G401 (cell line): ENCODE data around the gene NUDT22. TPM values are rescaled to one million over a fixed set of nuclear protein-coding genes. Genes with fewer than 3 reads are reported as not detected.

Experiments
- DNase-seq: peaks from one replicate; pipeline ENCODE4 v3.0.0-alpha.2; 2015; ENCODE audit warnings: low spot score
- in situ Hi-C: cut with HindIII; loops from 2 replicates; pipeline ENCODE4 v1.10.0; 2016; ENCODE audit warnings: low sequenced_read_pairs, mixed read lengths
- total RNA-seq: library from RNA; depleted of rRNA; stranded (reverse); fragments of >200 nt; shearing (Covaris generic); gene quantifications from 2 replicates; pipeline ENCODE4 v1.2.3, GENCODE V29; 2014; rRNA removed

NUDT22 gene
- total RNA-seq, result 33.3 and 34.2 TPM in 2 replicates

- in situ Hi-C loops, result no loop called here
- DNase-seq, result peak; percentile 85
These were observed at the start of gene NUDT22, which contains the start of gene TRPT1 for GRCh38 chr11:64225608-64226506. NUDT22 (plus strand) TSS chr11:64226274; CDS start chr11:64226653, 379 bp downstream. TRPT1 (minus strand) TSS chr11:64226186; CDS start chr11:64225860, 326 bp downstream.

GRCh38 chr11:64176751-64177150, 49.3 kb upstream of the NUDT22 start:
- in situ Hi-C loops, result no loop called here
- DNase-seq, result no peak

- DNase-seq, result no peak
- in situ Hi-C loops, result no loop called here
These were observed 47.9 kb upstream of the NUDT22 start for GRCh38 chr11:64178203-64178602.

GRCh38 chr11:64178951-64179639, 47.0 kb upstream of the NUDT22 start:
- in situ Hi-C loops, result no loop called here
- no peak for DNase-seq

- no peak for DNase-seq
- in situ Hi-C loops, result no loop called here
These were observed 45.2 kb upstream of the NUDT22 start for GRCh38 chr11:64180891-64181290.

- in situ Hi-C loops, result no loop called here
- DNase-seq, result peak; percentile 84
These were observed 44.3 kb upstream of the NUDT22 start for GRCh38 chr11:64181506-64182411.

- DNase-seq, result no peak
- in situ Hi-C loops, result no loop called here
These were observed 42.2 kb upstream of the NUDT22 start for GRCh38 chr11:64183890-64184289.

- DNase-seq, result peak; percentile 81
- in situ Hi-C loops, result no loop called here
These were observed 40.8 kb upstream of the NUDT22 start for GRCh38 chr11:64185175-64185692.

- in situ Hi-C loops, result no loop called here
- DNase-seq, result peak; percentile 100
These were observed 40.2 kb upstream of the NUDT22 start, which contains the start of gene STIP1 for GRCh38 chr11:64185693-64186491. STIP1 (plus strand) TSS chr11:64186171; CDS start chr11:64186262, 91 bp downstream.

- in situ Hi-C loops, result no loop called here
These were observed 39.4 kb upstream of the NUDT22 start for GRCh38 chr11:64186492-64187165.

GRCh38 chr11:64192434-64192833, 33.6 kb upstream of the NUDT22 start:
- DNase-seq, result no peak
- in situ Hi-C loops, result no loop called here

More at GRCh38 chr11:64186492-64187165, 39.4 kb upstream of the NUDT22 start:
- DNase-seq, result peak; percentile 33

- in situ Hi-C loops, result no loop called here
These were observed 29.4 kb upstream of the NUDT22 start for GRCh38 chr11:64196626-64197025.

GRCh38 chr11:64198511-64198910, 27.6 kb upstream of the NUDT22 start:
- DNase-seq, result no peak
- in situ Hi-C loops, result no loop called here

More at GRCh38 chr11:64196626-64197025, 29.4 kb upstream of the NUDT22 start:
- DNase-seq, result no peak

- in situ Hi-C loops, result loop anchor here (10.0 kb wide), 1 partner anchor 73 kb away; no protein-coding TSS in a partner anchor
- no peak for DNase-seq
These were observed 24.5 kb upstream of the NUDT22 start for GRCh38 chr11:64201543-64201942.

- no peak for DNase-seq
- in situ Hi-C loops, result loop anchor here (10.0 kb wide), 1 partner anchor 72 kb away; no protein-coding TSS in a partner anchor
These were observed 23.1 kb upstream of the NUDT22 start for GRCh38 chr11:64202992-64203391.

GRCh38 chr11:64203421-64204079, 22.5 kb upstream of the NUDT22 start:
- in situ Hi-C loops, result loop anchor here (10.0 kb wide), 1 partner anchor 71 kb away; no protein-coding TSS in a partner anchor
- no peak for DNase-seq

GRCh38 chr11:64204080-64204440, 22.0 kb upstream of the NUDT22 start:
- DNase-seq, result no peak
- in situ Hi-C loops, result loop anchor here (10.0 kb wide), 1 partner anchor 71 kb away; no protein-coding TSS in a partner anchor
